Ramos (cell line): ENCODE measurements around the gene KCTD14.
"Not testable (repeated sequence)": the region's sequence is repeated elsewhere in the genome, so short reads cannot be mapped to it uniquely, and the experiment has no call there.

Experiments
- in situ Hi-C: fragments of 300-500 bp; cut with MboI; formaldehyde crosslinking; loops from one replicate; pipeline ENCODE4 v1.14.3; 2022; ENCODE audit warnings: low sequenced_read_pairs; ENCODE audit not compliant: unreplicated experiment

Gene KCTD14

DNA sequence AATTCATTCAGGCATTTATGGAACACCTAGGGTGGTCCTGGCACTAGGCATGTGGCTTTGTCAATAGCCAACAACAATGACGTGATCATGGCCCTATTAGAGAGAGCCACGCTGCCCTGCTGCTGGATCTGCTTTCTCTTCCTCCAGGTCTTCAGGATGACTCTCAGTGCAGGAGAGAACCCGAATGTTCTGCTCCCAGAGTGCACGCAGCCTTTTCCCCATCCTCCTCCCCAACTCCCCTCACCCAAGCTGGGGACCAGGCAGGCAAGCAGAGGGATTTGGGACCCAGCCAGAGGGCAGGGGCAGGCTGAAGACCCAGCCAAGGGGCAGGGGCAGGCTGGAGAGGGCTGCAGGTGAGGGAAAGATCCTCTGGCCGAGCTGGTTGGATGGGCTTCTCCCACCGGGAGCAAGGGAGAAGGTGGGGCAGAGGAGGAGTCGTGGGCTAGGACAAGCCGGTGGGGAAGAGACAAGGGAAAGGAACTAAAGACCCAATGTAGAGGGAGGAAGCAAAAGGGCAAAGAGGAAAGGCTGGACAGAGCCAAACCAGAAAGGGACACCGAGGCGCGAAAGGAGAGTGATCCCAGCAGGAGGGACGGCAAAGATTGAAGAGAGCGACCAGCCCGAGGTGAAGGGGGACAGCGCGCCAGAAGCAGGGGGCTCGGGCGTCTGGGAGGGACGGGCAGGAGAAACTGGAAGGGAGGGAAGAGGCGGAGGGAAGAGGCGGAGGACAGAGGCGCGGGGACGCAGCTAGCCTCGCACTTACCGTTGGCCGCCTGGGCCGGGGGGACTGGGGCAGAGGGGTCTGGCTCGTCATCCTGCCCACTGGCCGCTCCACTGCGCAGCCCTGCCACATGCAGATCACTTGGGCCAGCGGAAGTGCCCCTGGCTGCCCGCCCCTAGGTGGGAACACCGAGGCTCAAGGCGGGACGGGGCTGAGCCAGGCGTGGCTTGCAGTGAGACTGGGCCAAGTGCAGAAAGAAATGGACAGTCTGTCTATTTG is at the start of gene KCTD14:
Gene KCTD14, minus strand, starts transcription at position 880 of the 1,000 bp plus-strand sequence. Its CDS starts 27 bp downstream, at position 853.
- in situ Hi-C loops, result no loop called here

- in situ Hi-C loops, result no loop called here
Observed at GRCh38 chr11:78072455-78072854, 49.4 kb upstream of the KCTD14 start.

GRCh38 chr11:78071717-78072116 is 48.6 kb upstream of the KCTD14 start:
- in situ Hi-C loops, result no loop called here

DNA sequence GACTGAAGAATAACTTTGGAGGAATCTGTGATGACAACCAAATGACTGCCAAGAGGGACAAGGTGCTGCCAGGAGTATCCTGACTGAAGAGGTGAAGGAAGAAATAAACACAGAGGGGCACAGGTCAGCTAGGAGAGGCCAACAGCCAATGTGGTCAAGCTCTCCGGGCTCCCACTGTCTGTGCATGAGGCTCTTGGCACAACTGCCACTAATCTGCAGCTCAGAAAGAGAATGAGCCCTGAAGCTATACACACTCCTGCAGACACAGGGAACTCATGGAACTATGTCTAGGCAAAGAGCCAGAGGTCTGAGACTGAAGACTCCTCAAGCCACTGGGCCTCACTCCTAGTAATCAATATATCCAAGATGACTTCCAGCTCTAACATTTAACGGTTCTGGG is 47.5 kb upstream of the KCTD14 start:
- in situ Hi-C loops, result no loop called here

GRCh38 chr11:78069465-78069864 is 46.4 kb upstream of the KCTD14 start:
- in situ Hi-C loops, result no loop called here

GRCh38 chr11:78067704-78068103 is 44.6 kb upstream of the KCTD14 start:
- in situ Hi-C loops, result no loop called here

DNA sequence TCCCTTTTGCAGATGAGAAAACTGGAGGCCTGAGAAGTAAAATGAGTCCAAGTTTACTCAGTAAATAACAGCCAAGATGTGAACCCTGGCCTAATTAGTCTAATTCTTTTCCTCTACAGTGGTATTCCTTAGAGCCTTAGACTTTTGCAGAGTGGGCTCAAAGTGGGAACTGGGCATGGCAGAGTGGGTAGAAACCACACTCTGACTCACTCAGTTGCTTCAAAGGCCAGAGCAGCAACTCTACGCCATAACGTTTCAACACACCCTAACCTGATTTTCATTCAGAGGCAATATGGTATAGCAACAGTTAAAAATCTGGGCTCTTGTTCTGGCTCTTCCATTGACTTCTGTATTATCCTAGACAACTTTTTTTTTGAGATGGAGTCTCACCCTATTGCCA is 43.4 kb upstream of the KCTD14 start:
- in situ Hi-C loops, result no loop called here

DNA sequence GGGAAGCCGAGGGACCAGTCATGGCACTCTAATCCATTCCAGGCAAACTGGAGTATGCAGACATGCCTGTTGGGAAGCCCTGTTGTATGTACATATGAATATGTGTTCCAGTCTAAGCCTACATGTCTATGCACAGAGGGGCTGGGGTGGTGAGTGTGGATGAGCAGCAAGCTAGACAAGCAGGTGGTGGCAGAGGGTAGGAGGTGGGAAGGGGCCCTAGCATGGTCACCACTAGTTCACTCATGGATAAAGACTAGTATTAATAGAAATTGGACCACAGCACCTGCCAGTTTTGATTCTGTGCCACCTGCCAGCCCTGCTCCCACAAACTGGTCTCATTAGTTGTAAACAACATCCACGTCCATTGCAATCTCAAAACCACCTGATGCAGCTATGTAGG is 42.1 kb upstream of the KCTD14 start:
- in situ Hi-C loops, result no loop called here

DNA sequence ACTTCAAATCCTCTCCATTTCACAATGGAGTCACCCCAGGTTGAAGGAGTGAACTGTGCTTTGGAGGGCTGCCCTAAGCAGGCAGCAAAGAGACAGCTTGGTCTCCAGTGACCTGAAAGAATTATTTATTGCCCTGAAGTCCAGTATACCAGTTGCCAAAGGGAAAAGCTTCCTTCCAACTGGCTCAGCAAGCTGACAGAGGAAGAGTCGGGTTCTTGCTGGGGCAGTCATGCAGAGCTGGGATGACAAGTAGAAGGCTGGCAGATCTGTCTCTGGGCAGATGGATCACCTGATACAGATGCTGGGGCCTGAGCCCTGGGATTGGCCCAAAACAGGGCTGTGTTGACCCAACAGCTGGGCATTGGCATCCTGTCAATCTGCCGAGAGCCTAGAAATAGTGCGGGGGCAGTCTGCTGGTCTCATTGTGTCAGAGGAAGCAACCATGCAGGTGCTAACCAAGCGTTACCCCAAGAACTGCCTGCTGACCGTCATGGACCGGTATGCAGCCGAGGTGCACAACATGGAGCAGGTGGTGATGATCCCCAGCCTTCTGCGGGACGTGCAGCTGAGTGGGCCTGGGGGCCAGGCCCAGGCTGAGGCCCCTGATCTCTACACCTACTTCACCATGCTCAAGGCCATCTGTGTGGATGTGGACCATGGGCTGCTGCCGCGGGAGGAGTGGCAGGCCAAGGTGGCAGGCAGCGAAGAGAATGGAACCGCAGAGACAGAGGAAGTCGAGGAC is 40.5 kb upstream of the KCTD14 start, which contains the start of gene THRSP:
Gene THRSP, plus strand, starts transcription at position 422 of the 742 bp plus-strand sequence. Its CDS starts 21 bp downstream, at position 443.
- in situ Hi-C loops, result no loop called here

DNA sequence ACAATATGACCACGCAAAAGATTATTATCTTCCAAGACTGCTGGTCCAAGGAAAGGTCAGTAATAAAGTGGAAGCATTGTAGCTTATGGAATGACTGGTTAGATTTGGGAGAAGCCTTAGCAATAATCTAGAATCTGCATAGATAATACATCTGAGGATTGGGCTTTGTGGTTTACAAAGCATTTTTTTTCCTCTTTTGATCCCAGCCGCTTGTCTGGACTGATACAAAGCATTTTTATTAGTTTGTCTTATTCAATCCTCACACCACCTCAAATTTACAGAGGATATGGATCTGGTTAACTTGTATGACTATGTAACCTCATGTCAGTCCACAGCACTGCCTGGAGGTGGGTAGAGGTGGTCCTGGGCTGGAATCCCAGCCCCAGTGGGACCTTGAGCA is 39.6 kb upstream of the KCTD14 start:
- in situ Hi-C loops, result no loop called here

- in situ Hi-C loops, result no loop called here
Observed at GRCh38 chr11:78061921-78062311, 38.8 kb upstream of the KCTD14 start.

DNA sequence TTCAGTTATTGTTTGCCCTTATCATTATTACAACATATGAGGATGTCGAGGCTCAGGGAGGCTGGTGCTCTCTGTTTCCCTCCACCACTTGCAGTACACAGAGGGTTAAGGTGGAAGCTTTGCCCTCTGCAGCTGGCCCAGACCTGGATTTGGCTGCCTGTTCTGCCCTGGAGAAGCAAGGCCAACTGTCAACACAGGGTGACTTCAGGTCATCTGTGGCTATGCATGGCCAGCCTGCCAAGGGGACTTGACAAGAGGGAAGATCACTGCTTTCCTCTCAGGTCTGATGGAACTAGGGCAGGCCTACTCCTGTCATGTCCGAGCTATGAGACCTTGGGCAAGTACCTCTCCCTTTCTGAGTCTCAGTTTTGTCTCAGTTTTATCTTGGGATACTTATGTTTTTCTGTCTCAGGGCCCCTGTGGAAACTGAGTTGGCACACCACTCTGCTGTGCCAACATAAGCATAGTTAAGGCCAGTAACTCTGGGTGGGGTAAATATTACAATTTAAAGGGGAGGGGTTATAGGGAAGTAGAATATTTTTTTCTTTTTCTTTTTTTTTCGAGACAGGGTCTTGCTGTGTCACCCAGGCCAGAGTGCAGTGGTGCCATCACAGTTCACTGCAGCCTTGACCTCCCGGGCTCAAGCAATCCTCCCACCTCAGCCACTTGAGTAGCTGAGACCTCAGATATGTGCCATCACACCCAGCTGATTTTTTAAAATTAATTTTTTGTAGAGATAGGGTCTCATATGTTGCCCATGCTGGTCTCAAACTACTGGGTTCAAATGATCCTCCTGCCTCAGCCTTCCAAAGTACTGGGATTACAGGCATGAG is 38.2 kb upstream of the KCTD14 start:
- in situ Hi-C loops, result no loop called here

GRCh38 chr11:78060533-78060932 is 37.5 kb upstream of the KCTD14 start:
- in situ Hi-C loops, result no loop called here

DNA sequence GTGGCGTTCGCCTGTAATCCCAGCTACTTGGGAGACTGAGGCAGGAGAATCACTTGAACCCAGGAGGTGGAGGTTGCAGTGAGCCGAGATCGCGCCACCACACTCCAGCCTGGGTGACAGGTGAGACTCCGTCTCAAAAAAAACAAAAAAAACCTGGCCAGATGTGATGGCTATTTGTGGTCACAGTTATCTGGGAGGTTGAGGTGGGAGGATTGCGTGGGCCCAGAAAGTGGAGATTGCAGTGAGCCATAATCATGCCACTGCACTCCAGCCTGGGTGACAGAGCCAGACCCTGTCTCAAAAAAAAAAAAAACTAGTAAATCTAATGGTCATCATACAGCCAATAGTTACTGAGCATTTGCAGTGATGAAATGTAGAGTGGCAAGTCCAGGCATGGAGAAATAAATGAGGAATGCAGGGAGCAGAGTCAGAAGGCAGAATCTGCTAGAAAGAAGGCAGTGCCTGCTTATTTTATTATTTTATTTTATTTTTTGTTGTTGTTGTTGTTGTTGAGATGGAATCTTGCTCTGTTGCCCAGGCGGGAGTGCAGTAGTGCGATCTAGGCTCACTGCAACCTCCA is 36.8 kb upstream of the KCTD14 start:
- in situ Hi-C loops, result not testable (repeated sequence)

DNA sequence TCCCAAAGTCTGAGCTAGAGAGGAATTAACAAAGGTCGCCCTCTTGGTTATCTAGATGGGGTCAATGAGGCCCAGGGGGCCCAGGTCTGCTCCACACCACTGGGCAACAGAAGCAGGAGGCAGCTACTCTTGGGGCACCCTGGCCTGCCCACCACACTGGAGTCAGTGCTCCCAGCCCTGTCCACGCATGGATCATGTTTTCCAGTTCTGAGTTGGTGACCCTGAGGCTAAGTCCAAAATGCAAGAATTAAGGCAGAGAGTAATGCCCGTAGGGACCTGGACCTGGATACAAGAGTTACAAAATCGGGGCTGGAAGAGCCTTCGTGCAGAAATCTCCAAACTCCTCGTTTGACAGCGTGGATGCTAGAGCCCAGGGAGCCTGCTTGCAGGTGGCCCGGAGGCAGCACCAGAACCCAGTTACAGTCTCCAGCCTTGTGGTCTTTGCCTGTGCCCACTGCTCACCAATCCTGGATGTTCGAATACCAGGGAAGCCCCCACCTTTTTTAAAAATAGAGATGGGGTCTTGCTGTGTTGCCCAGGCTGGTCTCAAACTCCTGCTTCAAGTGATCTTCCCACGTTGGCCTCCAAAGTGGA is 34.5 kb upstream of the KCTD14 start:
- in situ Hi-C loops, result no loop called here

DNA sequence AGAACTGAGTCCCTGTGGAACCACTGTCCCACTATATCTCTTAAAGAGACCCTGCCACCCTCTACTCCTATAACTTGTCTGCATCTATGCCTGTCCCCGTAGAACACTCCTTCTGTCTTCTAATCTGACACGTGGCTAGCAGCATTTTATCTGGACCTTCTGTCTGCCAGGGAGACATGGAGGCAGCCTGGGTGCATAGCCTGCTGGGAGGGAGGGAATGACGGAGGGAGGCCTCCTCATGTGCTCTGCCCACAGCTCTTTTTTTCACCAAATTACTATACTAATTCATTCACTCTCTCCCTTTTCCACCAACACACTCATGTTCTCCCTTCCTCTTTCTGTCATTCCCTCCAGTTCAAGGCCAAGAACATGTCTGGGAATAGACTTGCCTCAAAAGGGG is 33.0 kb upstream of the KCTD14 start:
- in situ Hi-C loops, result no loop called here

- in situ Hi-C loops, result no loop called here
Observed at GRCh38 chr11:78054971-78055370, 31.9 kb upstream of the KCTD14 start.

- in situ Hi-C loops, result no loop called here
Observed at GRCh38 chr11:78050964-78051831, 28.1 kb upstream of the KCTD14 start.

DNA sequence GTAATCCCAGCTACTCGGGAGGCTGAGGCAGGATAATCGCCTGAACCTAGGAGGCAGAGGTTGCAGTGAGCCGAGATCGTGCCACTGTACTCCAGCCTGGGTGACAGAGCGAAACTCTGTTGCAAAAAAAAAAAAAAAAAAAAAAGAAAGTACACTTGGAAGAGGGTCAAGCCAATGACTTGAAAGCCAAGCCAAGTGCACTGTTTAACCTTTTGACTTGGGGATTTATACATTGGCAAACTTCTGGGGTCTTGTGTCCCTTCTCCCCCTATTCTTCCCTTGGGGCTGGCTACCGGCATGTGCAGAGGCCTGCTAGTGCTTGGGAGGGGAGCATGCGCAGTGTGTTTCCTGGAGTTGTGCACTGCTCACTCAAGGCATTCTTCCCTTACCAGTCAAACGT is 26.3 kb upstream of the KCTD14 start:
- in situ Hi-C loops, result no loop called here
